IPS-15b (cell line): ENCODE measurements around the gene PNPLA6.

Source experiments
- H3K27me3 ChIP-seq: one replicate; pipeline ENCODE4 v1.6.1; 2013; ENCODE audit warnings: low read length; ENCODE audit not compliant: control insufficient read depth, insufficient read depth
- H3K36me3 ChIP-seq: one replicate; pipeline ENCODE4 v1.6.1; 2013; ENCODE audit warnings: low read length; ENCODE audit not compliant: control insufficient read depth, insufficient read depth
- H3K4me1 ChIP-seq: one replicate; pipeline ENCODE4 v1.6.1; 2013; ENCODE audit warnings: mild to moderate bottlenecking, low read length; ENCODE audit not compliant: control insufficient read depth, insufficient read depth
- H3K4me3 ChIP-seq: one replicate; pipeline ENCODE4 v1.5.1; 2013; ENCODE audit warnings: low read depth, low read length
- H3K9ac ChIP-seq: one replicate; pipeline ENCODE4 v1.6.1; 2013; ENCODE audit warnings: low read depth, mild to moderate bottlenecking, low read length
- H3K9me3 ChIP-seq: one replicate; pipeline ENCODE4 v1.6.1; 2013; ENCODE audit warnings: mild to moderate bottlenecking, low read length; ENCODE audit not compliant: control insufficient read depth, insufficient read depth

The PNPLA6 gene

DNA sequence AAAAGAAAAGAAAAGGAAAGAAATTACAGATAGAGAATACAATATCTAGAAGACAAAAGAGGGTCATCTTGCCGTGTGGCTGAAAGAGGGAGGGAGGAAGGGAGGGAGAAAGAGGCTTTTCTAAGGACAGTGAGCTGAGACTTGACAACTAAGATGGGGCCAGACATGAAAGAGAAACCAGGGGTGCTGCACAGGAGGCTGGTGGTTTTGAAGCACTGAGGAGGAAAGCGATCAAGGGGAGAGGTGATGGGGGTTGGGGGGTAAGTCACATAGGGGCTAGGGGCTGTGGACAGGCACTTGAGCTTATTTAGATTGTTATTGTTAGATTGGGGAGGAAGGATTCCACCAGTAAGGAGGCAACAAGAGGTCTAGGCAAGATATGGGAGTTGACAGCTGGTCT lies 17.3 kb downstream of the PNPLA6 start:
- no peak overlapping the region for H3K4me3 ChIP-seq
- H3K9ac ChIP-seq = no peak overlapping the region
- H3K27me3 ChIP-seq = no peaks in the 10 kb centered on the region
- H3K4me1 ChIP-seq = no peaks in the 10 kb centered on the region
- H3K9me3 ChIP-seq = no peaks in the 10 kb centered on the region
- H3K36me3 ChIP-seq = peaks cover 21% of the 10 kb centered on the region

DNA sequence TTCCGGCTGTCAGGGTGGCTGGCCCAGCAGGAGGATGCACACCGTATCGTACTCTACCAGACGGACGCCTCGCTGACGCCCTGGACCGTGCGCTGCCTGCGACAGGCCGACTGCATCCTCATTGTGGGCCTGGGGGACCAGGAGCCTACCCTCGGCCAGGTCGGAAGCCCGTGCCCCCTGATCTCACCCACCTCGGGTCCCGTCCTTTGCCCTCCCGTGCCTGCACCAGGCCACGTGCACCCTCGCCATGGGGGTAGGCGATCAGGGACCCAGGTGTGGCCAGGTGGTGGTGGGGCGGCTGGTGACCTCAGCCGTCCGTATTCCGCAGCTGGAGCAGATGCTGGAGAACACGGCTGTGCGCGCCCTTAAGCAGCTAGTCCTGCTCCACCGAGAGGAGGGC lies 19.0 kb downstream of the PNPLA6 start:
- Histone ChIP-seq H3K36me3 (peaks cover 34% of the 10 kb centered on the region), H3K9ac (no peak overlapping the region), H3K4me3 (peak overlapping the region; percentile 75), H3K27me3 (no peaks in the 10 kb centered on the region), H3K9me3 (no peaks in the 10 kb centered on the region), H3K4me1 (no peaks in the 10 kb centered on the region)

DNA sequence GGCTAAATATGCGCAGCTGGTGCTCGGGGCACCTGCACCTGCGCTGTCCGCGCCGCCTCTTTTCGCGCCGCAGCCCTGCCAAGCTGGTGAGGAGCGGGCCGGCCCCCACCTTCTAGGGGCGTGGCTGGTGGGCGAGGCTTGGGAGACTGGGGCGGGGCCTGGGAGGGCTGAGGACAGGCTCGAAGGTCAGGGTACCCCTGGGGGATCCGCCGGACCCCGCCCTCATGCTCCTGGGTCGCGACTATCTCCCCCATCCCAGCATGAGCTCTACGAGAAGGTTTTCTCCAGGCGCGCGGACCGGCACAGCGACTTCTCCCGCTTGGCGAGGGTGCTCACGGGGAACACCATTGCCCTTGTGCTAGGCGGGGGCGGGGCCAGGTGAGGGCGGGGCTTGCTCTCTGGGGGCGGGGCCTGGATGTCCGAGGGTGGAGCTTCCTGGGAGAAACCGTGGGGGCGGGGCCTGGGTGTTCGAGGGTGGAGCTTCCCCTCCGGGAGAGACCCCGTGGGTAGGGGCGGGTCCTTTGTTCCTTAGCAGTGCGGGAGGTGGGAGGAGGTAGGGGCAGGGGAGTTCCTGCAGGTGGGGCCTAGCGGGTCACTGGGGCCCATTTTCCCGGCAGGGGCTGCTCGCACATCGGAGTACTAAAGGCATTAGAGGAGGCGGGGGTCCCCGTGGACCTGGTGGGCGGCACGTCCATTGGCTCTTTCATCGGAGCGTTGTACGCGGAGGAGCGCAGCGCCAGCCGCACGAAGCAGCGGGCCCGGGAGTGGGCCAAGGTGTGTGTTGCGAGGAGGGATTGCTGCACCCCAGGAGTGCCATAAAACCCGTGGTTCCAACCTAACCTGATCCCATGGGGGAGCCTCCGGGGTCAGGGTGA lies 19.7 kb downstream of the PNPLA6 start:
- Histone ChIP-seq H3K4me1 (no peaks in the 10 kb centered on the region), H3K9me3 (no peaks in the 10 kb centered on the region), H3K4me3 (peak overlapping the region; percentile 75), H3K27me3 (no peaks in the 10 kb centered on the region), H3K9ac (no peak overlapping the region), H3K36me3 (peaks cover 33% of the 10 kb centered on the region)

DNA sequence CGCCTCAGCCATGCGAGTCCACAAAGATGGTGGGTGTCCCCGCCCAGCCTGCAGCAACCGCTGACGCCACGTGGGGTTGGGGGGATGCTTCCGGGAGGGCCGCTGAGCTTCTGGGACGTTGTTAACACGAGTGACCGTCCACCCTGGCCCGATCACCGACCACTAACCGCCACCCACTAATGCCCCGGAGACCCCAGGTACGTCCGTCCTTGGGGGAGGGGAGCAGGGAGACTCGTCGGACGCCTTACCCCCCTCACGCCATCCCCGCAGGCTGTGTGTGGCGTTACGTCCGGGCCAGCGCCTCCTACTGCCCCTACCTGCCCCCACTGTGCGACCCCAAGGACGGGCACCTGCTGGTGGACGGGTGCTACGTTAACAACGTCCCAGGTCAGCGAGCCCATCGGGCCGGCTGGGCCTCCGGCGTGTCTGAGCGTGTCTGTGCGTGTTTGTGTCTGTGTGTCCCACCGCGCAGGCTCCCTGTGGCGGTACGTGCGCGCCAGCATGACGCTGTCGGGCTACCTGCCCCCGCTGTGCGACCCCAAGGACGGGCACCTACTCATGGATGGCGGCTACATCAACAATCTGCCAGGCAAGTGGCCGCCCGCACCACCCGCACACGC lies 21.3 kb downstream of the PNPLA6 start:
- Histone ChIP-seq H3K4me1 (no peaks in the 10 kb centered on the region), H3K9ac (no peak overlapping the region), H3K36me3 (peaks cover 33% of the 10 kb centered on the region), H3K27me3 (no peaks in the 10 kb centered on the region), H3K9me3 (no peaks in the 10 kb centered on the region), H3K4me3 (no peak overlapping the region)

DNA sequence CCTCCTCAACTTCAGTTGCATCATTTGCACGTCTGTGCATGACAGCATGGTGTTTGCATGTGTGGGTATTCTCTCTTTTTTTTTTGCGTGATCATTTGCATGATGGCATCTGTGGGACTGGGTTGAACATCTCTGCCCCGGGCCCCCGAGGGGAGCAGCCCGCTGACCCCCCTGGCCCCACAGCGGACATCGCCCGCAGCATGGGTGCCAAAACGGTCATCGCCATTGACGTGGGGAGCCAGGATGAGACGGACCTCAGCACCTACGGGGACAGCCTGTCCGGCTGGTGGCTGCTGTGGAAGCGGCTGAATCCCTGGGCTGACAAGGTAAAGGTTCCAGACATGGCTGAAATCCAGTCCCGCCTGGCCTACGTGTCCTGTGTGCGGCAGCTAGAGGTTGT lies 23.1 kb downstream of the PNPLA6 start:
- H3K9me3 ChIP-seq = no peaks in the 10 kb centered on the region
- no peak overlapping the region for H3K4me3 ChIP-seq
- H3K36me3 ChIP-seq = peaks cover 33% of the 10 kb centered on the region
- no peak overlapping the region for H3K9ac ChIP-seq
- no peaks in the 10 kb centered on the region for H3K4me1 ChIP-seq
- no peaks in the 10 kb centered on the region for H3K27me3 ChIP-seq

DNA sequence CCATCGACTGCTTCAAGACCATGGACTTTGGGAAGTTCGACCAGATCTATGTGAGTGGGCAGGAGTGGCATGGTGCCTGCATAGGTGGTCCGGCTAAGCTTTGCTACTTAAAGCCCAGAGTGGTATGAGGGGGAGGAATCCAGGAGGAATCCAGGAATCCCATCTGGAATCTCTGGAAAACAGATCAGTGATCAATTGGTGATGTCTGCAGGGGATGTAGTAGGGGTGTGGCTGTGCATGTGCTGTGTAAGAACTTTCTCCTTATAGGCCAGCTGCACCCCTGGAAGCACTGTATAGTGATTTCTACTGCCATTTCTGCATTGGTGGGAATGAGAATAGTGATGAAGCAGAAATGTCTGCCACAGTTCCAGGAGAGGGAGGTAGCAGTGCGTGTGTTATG lies 23.6 kb downstream of the PNPLA6 start:
- no peak overlapping the region for H3K9ac ChIP-seq
- H3K36me3 ChIP-seq = peaks cover 33% of the 10 kb centered on the region
- H3K9me3 ChIP-seq = no peaks in the 10 kb centered on the region
- H3K27me3 ChIP-seq = no peaks in the 10 kb centered on the region
- H3K4me1 ChIP-seq = no peaks in the 10 kb centered on the region
- no peak overlapping the region for H3K4me3 ChIP-seq

DNA sequence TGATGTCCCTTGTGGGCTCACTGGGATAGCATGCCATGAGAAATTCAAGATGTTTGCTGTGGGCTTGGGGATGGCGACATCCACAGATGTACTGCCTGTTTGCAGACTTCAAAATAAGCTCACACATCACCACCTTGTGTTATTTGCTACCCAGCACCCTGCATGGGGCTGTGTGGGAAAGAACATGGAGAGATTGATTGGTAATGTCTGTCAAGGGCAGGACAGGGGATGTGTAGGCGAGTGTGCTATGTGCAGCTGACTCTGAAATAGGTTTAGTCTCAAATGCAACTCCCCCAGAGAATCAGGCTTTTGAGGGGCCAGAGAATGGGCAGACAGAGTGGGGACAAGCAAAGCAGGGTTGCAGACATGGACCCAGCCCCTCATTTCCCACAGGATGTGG lies 24.7 kb downstream of the PNPLA6 start:
- H3K9ac ChIP-seq = no peak overlapping the region
- no peaks in the 10 kb centered on the region for H3K9me3 ChIP-seq
- peaks cover 30% of the 10 kb centered on the region for H3K36me3 ChIP-seq
- H3K27me3 ChIP-seq = no peaks in the 10 kb centered on the region
- H3K4me1 ChIP-seq = no peaks in the 10 kb centered on the region
- H3K4me3 ChIP-seq = no peak overlapping the region

DNA sequence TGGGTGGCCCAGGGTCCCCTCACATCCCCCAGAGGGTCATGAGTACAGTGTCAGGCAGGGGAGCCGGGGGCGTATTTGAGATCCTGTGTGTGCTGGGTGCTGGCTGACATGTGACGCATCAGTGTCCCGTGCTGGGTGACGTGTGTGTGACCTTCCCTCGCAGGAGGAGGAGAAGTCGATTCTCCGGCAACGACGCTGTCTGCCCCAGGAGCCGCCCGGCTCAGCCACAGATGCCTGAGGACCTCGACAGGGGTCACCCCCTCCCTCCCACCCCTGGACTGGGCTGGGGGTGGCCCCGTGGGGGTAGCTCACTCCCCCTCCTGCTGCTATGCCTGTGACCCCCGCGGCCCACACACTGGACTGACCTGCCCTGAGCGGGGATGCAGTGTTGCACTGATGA lies 25.8 kb downstream of the PNPLA6 start:
- H3K4me3 ChIP-seq = no peak overlapping the region
- H3K9ac ChIP-seq = no peak overlapping the region
- no peaks in the 10 kb centered on the region for H3K9me3 ChIP-seq
- H3K4me1 ChIP-seq = no peaks in the 10 kb centered on the region
- H3K27me3 ChIP-seq = no peaks in the 10 kb centered on the region
- peaks cover 29% of the 10 kb centered on the region for H3K36me3 ChIP-seq

DNA sequence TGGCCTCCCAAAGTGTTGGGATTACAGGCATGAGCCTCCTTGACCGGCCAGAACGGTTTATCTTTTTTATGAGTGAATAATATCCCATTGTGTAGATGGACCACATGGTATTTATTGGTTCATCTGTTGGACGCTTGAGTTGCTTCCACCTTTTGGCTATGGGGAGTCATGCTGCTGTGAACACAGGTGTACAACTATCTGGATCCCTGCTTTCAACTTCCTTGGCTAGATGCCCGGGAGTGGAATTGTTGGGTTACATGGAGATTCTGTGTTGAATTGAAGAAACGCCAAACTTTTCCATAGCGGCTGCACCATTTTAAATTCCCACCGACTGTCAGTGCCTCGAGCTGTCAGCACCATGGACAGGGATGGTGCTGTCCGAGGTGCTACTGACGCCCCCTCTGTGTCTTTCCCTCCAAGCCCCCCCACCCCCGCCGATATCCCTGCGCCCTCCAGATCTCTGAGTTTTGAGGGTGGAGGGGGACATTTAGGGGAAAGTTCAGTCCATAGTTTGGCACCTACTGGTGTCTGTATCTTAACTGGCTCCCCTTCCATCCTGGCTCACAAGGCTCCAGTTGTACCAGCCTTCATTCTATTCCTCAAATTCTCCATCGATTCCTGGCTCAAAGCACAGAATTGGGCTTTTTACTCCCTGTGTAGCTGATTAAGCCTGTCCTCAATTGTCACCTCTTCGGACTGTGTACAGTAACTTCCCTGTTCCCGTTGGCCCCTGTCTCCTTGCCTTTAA lies 27.3 kb downstream of the PNPLA6 start:
- H3K9ac ChIP-seq = no peak overlapping the region
- no peak overlapping the region for H3K4me3 ChIP-seq
- H3K27me3 ChIP-seq = no peaks in the 10 kb centered on the region
- no peaks in the 10 kb centered on the region for H3K4me1 ChIP-seq
- H3K9me3 ChIP-seq = no peaks in the 10 kb centered on the region
- peaks cover 15% of the 10 kb centered on the region for H3K36me3 ChIP-seq

DNA sequence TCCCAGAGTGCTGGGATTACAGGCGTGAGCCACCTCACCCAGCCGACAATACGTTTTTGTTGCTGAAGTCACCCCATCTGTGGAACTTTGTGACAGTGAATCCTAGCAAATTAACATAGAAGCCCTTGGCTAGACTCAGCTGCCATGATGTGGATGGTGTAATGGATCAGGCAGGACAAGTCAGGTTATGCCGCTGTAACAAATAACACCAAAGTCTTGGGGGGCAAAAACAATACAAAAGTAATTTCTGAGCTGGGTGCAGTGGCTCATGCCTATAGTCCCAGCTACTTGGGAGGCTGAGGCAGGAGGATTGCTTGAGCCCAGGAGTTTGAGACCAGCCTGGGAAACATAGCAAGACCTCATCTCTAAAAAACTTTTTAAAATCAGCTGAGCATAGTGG lies 29.3 kb downstream of the PNPLA6 start:
- no peak overlapping the region for H3K4me3 ChIP-seq
- H3K4me1 ChIP-seq = no peaks in the 10 kb centered on the region
- no peak overlapping the region for H3K9ac ChIP-seq
- H3K9me3 ChIP-seq = no peaks in the 10 kb centered on the region
- H3K27me3 ChIP-seq = no peaks in the 10 kb centered on the region
- H3K36me3 ChIP-seq = peaks cover 2% of the 10 kb centered on the region

DNA sequence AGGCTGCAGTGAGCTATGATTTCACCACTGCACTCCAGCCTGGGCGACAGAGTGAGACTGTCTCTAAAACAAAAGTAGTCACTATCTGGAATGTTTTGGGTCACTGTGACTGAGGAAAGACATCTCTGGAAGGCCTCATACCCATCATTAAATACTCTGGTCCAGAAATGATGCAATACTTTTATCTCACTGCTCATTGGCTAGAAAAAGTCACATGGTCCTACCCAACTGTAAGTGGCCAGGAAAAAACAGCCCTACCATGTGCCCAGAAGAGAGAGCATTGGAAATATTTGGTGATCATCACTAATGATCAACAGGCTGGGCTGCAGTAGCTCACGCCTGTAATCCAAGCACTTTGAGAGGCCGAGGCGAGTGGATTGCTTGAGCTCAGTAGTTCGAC lies 29.8 kb downstream of the PNPLA6 start:
- no peaks in the 10 kb centered on the region for H3K27me3 ChIP-seq
- H3K36me3 ChIP-seq = peaks cover under 1% of the 10 kb centered on the region
- H3K4me1 ChIP-seq = no peaks in the 10 kb centered on the region
- no peak overlapping the region for H3K4me3 ChIP-seq
- no peak overlapping the region for H3K9ac ChIP-seq
- no peaks in the 10 kb centered on the region for H3K9me3 ChIP-seq
